B cell (primary cell): Measurements from ENCODE around the gene NUDT3. TPM values are rescaled to one million over a fixed set of nuclear protein-coding genes. Genes with fewer than 3 reads are reported as not detected.
"Not testable (repeated sequence)": the region's sequence is repeated elsewhere in the genome, so short reads cannot be mapped to it uniquely, and the experiment has no call there.

Experiments
- ATAC-seq: fragments of 200-7000 bp; cut with Tn5 transposase; one replicate; pipeline ENCODE4 v1.10.0; 2021; ENCODE audit warnings: low read depth, mild to moderate bottlenecking, moderate number of reproducible peaks, moderate library complexity
- CTCF ChIA-PET: fragments of 350-600 bp; sonication (Branson Sonifier 250); formaldehyde crosslinking; loops from one replicate; lab custom pipeline; 2021; ENCODE audit warnings: antibody characterized with exemption, inconsistent platforms; lab: Charles Lee
- POLR2A ChIA-PET: fragments of 350-600 bp; sonication (Branson Sonifier 250); formaldehyde crosslinking; loops from one replicate; lab custom pipeline; 2021; ENCODE audit warnings: antibody characterized with exemption; lab: Charles Lee
- DNase-seq: peaks from one replicate; pipeline ENCODE4 v3.0.0; 2013
- H2AFZ ChIP-seq: 2 replicates; pipeline ENCODE4 v1.6.1; 2012; ENCODE audit warnings: mild to moderate bottlenecking, low read depth, low read length; ENCODE audit not compliant: insufficient read depth, poor library complexity, severe bottlenecking
- H3K27ac ChIP-seq, 2 donors: 1 replicate in 1 of 2; 2 replicates in 1 of 2; pipeline ENCODE4 v1.5.1; 2012 to 2013; ENCODE audit warnings: low read length in 2 of 2, mild to moderate bottlenecking in 2 of 2, moderate library complexity in 1 of 2
- H3K27me3 ChIP-seq, 4 experiments: fragments of 200-600 bp in 1 of 4; sonication (generic) in 1 of 4; replicated peaks in 1 of 4; 1 replicate in 2 of 4; 2 replicates in 2 of 4; pipeline versions ENCODE4 v1.6.1 to v1.7.0; 2013 to 2016; ENCODE audit warnings: low read length in 3 of 4, mild to moderate bottlenecking in 2 of 4, mixed read lengths in 1 of 4, moderate library complexity in 1 of 4; ENCODE audit not compliant: insufficient read depth in 4 of 4, control insufficient read depth in 3 of 4; ENCODE audit errors: control extremely low read depth in 1 of 4
- H3K36me3 ChIP-seq, 2 experiments: replicated peaks in 1 of 2; 1 replicate in 1 of 2; 2 replicates in 1 of 2; pipeline versions ENCODE4 v1.6.1 to v1.7.1; 2013; ENCODE audit warnings: low read length in 1 of 2; ENCODE audit not compliant: insufficient read depth in 2 of 2, control insufficient read depth in 1 of 2; ENCODE audit errors: control extremely low read depth in 1 of 2, extremely low read depth in 1 of 2
- H3K4me1 ChIP-seq, 2 donors: fragments of 200-600 bp in 1 of 2; sonication (generic) in 1 of 2; 1 replicate in 1 of 2; 2 replicates in 1 of 2; pipeline versions ENCODE4 v1.5.1 to v1.6.1; 2013 to 2017; ENCODE audit warnings: low read length in 2 of 2; ENCODE audit not compliant: control insufficient read depth in 2 of 2, insufficient read depth in 2 of 2
- H3K4me2 ChIP-seq: replicated peaks from 2 replicates; pipeline ENCODE3; 2012; ENCODE audit warnings: mild to moderate bottlenecking, low read depth, low read length; ENCODE audit not compliant: poor library complexity, severe bottlenecking
- H3K4me3 ChIP-seq, 5 experiments: fragments of 200-600 bp in 1 of 5; sonication (generic) in 1 of 5; 1 replicate in 3 of 5; 2 replicates in 2 of 5; pipeline versions ENCODE4 v1.5.1 to v1.7.0; 2011 to 2016; ENCODE audit warnings: low read length in 4 of 5, mild to moderate bottlenecking in 4 of 5, low read depth in 2 of 5, control low read depth in 1 of 5, moderate library complexity in 1 of 5; ENCODE audit not compliant: insufficient read depth in 1 of 5; ENCODE audit errors: control extremely low read depth in 1 of 5, extremely low read depth in 1 of 5
- H3K79me2 ChIP-seq: fragments of 200-600 bp; sonication (generic); one replicate; pipeline ENCODE4 v1.6.0; 2016; ENCODE audit warnings: low read length; ENCODE audit not compliant: control insufficient read depth, insufficient read depth
- H3K9ac ChIP-seq: fragments of 200-600 bp; sonication (generic); 2 replicates; pipeline ENCODE4 v1.6.1; 2017; ENCODE audit warnings: mild to moderate bottlenecking, low read length, moderate library complexity
- H3K9me3 ChIP-seq, 3 donors: one replicate each; pipeline versions ENCODE4 v1.6.1 to v1.7.1; 2013; ENCODE audit warnings: low read length in 2 of 3; ENCODE audit not compliant: control insufficient read depth in 2 of 3, insufficient read depth in 1 of 3; ENCODE audit errors: control extremely low read depth in 1 of 3
- H4K20me1 ChIP-seq: 2 replicates; pipeline ENCODE4 v1.6.0; 2012; ENCODE audit warnings: mild to moderate bottlenecking, low read length; ENCODE audit not compliant: insufficient read depth, control insufficient read depth, poor library complexity, severe bottlenecking
- H3K27ac Mint-ChIP-seq: one replicate; pipeline ENCODE4 v1.8.0; 2021; ENCODE audit warnings: mixed read lengths
- H3K27me3 Mint-ChIP-seq: one replicate; pipeline ENCODE4 v1.8.0; 2021; ENCODE audit warnings: mixed read lengths
- H3K4me1 Mint-ChIP-seq: one replicate; pipeline ENCODE4 v1.8.0; 2021; ENCODE audit warnings: mixed read lengths
- H3K4me3 Mint-ChIP-seq: one replicate; pipeline ENCODE4 v1.8.0; 2021; ENCODE audit warnings: mixed read lengths
- H3K9me3 Mint-ChIP-seq: one replicate; pipeline ENCODE4 v1.8.0; 2022; ENCODE audit warnings: mixed read lengths; ENCODE audit not compliant: insufficient read depth
- EZH2 ChIP-seq: IDR thresholded peaks from 2 replicates; pipeline ENCODE4 v1.6.1; 2012; ENCODE audit warnings: borderline replicate concordance, low read depth, mild to moderate bottlenecking, moderate library complexity, low read length; ENCODE audit not compliant: insufficient read depth, poor library complexity, severe bottlenecking
- WGBS: methylation state at CpG from one replicate; pipeline ENCODE4 v1.1.5; 2013; ENCODE audit warnings: missing lambda C conversion rate; ENCODE audit not compliant: insufficient coverage; 5-methylcytosine and 5-hydroxymethylcytosine counted together
- intact Hi-C: fragments of 100-400 bp; cut with micrococcal nuclease; formaldehyde crosslinking; loops from one replicate; pipeline ENCODE4 v1.10.0; 2022
- polyA plus RNA-seq: library from polyadenylated mRNA; depleted of rRNA; stranded (reverse); fragments of >200 nt; gene quantifications from 2 replicates; pipeline ENCODE4 v1.2.3, GENCODE V29; 2012
- total RNA-seq, 2 donors: library from RNA; stranded (reverse); fragments of 120-200 nt in 1 of 2; gene quantifications; 1 replicate in 1 of 2; 2 replicates in 1 of 2; pipeline versions ENCODE4 v1.2.3 to v1.2.4, GENCODE V29; 2013 to 2022
- TF ChIP-seq, protein P1 (sequence below): fragments of 200-600 bp; IDR thresholded peaks from one replicate; pipeline ENCODE4 v1.8.0; 2022; ENCODE audit warnings: antibody characterized with exemption, mild to moderate bottlenecking

NUDT3 gene
- total and polyA plus RNA-seq, 2 donors (not counting 1 experiment from before 2014, with no cell fraction given) = 18.2 to 37.4 TPM

- POLR2A ChIA-PET = interaction anchor here (0.6 kb wide), 1 partner anchor 664 kb away, joined by 4 read pairs; no protein-coding TSS in a partner anchor
- Histone ChIP-seq H3K36me3 (peaks cover 0 to 3% of the 10 kb centered on the region in 2 experiments), H3K27ac (no peak overlapping the region), H2AFZ (no peak overlapping the region), H4K20me1 (no peaks in the 10 kb centered on the region), H3K4me2 (no peak overlapping the region), H3K9ac (no peak overlapping the region), H3K9me3 (no peaks in the 10 kb centered on the region), H3K4me3 (no peak overlapping the region), H3K27me3 (no peaks in the 10 kb centered on the region), H3K4me1 (no peaks in the 10 kb centered on the region), H3K79me2 (peaks cover 49% of the 10 kb centered on the region)
- no peak overlapping the region for H3K27ac Mint-ChIP-seq
- TF ChIP-seq, protein P1, sequence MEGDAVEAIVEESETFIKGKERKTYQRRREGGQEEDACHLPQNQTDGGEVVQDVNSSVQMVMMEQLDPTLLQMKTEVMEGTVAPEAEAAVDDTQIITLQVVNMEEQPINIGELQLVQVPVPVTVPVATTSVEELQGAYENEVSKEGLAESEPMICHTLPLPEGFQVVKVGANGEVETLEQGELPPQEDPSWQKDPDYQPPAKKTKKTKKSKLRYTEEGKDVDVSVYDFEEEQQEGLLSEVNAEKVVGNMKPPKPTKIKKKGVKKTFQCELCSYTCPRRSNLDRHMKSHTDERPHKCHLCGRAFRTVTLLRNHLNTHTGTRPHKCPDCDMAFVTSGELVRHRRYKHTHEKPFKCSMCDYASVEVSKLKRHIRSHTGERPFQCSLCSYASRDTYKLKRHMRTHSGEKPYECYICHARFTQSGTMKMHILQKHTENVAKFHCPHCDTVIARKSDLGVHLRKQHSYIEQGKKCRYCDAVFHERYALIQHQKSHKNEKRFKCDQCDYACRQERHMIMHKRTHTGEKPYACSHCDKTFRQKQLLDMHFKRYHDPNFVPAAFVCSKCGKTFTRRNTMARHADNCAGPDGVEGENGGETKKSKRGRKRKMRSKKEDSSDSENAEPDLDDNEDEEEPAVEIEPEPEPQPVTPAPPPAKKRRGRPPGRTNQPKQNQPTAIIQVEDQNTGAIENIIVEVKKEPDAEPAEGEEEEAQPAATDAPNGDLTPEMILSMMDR = no peak
- TF ChIP-seq EZH2 = no peak
- H3K9me3 Mint-ChIP-seq = no peaks in the 10 kb centered on the region
- H3K4me3 Mint-ChIP-seq = no peak overlapping the region
- ATAC-seq = no peak
- H3K4me1 Mint-ChIP-seq = peaks cover 13% of the 10 kb centered on the region
- WGBS = no CpG with 5 or more reads among the region's 4 CpGs
- CTCF ChIA-PET = interaction anchor here (0.9 kb wide), 1 partner anchor 89 kb away, joined by 3 read pairs; no protein-coding TSS in a partner anchor
- DNase-seq = no peak
- no peaks in the 10 kb centered on the region for H3K27me3 Mint-ChIP-seq
- intact Hi-C loops = no loop called here
Measured at GRCh38 chr6:34325633-34326032, 66.8 kb downstream of the NUDT3 start.

DNA sequence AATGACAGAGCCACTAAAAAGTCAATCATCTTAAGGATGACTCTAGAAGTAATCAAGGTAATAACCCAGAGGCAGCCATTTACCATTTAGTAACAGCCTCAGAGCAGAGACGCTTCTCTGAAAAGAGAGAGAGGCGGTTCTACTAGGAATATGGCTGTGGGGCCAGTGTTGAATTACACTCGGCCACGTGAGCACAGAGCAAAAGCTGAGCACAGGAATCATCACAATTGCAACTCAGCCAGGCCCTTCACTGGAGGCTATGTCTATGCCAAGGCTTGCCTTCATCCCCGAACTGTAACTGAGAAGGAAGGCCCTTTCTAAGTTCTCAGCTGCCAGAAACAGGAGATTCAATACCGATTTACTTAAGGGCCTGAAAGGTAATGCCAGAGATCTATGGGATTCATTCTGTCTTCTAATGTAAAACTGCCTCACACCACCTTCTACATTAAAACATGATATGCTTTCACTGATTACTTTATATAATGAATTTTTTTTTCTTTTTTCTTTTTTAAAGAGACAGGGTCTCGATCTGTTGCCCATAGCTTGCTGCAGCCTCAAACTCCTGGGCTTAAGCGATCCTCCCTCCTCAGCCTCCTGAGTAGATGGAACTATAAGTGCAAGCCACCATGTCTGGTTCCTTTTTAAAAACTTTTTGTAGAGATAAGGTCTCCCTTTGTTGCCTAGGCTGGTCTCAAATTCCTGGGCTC is 67.6 kb downstream of the NUDT3 start:
- peaks cover 0 to 3% of the 10 kb centered on the region in 2 experiments for H3K36me3 ChIP-seq
- DNase-seq (no peak), ATAC-seq (no peak)
- no peak overlapping the region for H3K27ac Mint-ChIP-seq
- H3K4me1 ChIP-seq = no peaks in the 10 kb centered on the region
- TF ChIP-seq EZH2 = no peak
- TF ChIP-seq, protein P1 = no peak
- H3K4me3 Mint-ChIP-seq = no peak overlapping the region
- H3K9ac ChIP-seq = no peak overlapping the region
- peaks cover 48% of the 10 kb centered on the region for H3K79me2 ChIP-seq
- H3K27ac ChIP-seq = no peak overlapping the region
- H3K4me3 ChIP-seq = no peak overlapping the region
- no peak overlapping the region for H2AFZ ChIP-seq
- H3K9me3 Mint-ChIP-seq = no peaks in the 10 kb centered on the region
- intact Hi-C loops = no loop called here
- no peaks in the 10 kb centered on the region for H3K9me3 ChIP-seq
- CTCF ChIA-PET = interaction anchor here (0.5 kb wide), 1 partner anchor 21 kb away, joined by 3 read pairs; no protein-coding TSS in a partner anchor
- peaks cover 11% of the 10 kb centered on the region for H3K4me1 Mint-ChIP-seq
- H3K27me3 ChIP-seq = no peaks in the 10 kb centered on the region
- H4K20me1 ChIP-seq = no peaks in the 10 kb centered on the region
- no peaks in the 10 kb centered on the region for H3K27me3 Mint-ChIP-seq
- no peak overlapping the region for H3K4me2 ChIP-seq
- 95% methylated on average over 3 of the region's 8 CpGs for WGBS
- POLR2A ChIA-PET = interaction anchor here (0.7 kb wide), 1 partner anchor 10 kb away, joined by 4 read pairs; no protein-coding TSS in a partner anchor

GRCh38 chr6:34324221-34324620 is 68.2 kb downstream of the NUDT3 start:
- H3K9me3 Mint-ChIP-seq, DNase-seq, H3K4me2 ChIP-seq, H3K4me3 ChIP-seq, H3K27ac ChIP-seq, H3K9ac ChIP-seq, H4K20me1 ChIP-seq, H3K27me3 ChIP-seq, H3K4me3 Mint-ChIP-seq, H3K9me3 ChIP-seq, ATAC-seq, intact Hi-C loops, H3K36me3 ChIP-seq, H3K4me1 ChIP-seq, H3K27me3 Mint-ChIP-seq, H2AFZ ChIP-seq: not testable (repeated sequence)
- WGBS = no CpG with 5 or more reads among the region's 2 CpGs
- Mint-ChIP-seq H3K4me1 (peaks cover 16% of the 10 kb centered on the region), H3K27ac (peak overlapping the region; percentile 3)
- CTCF ChIA-PET = interaction anchor here (0.6 to 1.5 kb wide), 4 partner anchors 9 to 75 kb away, joined by 3 to 6 read pairs (median 4); partner anchors contain the start of gene SMIM29
- peaks cover 49% of the 10 kb centered on the region for H3K79me2 ChIP-seq
- POLR2A ChIA-PET = interaction anchor here (0.6 to 0.7 kb wide), 2 partner anchors 9 to 10 kb away, joined by 3 to 4 read pairs; no protein-coding TSS in a partner anchor
